GM13976 (cell line): ENCODE data around the gene TNS3.

Experiments
- DNase-seq: peaks from one replicate; pipeline ENCODE4 v3.0.0; 2012; ENCODE audit warnings: low spot score
- CTCF ChIP-seq: IDR thresholded peaks from 2 replicates; pipeline ENCODE4 v1.5.1; 2012; ENCODE audit warnings: borderline replicate concordance, mild to moderate bottlenecking; ENCODE audit not compliant: insufficient read depth; ENCODE audit errors: extremely low read depth, missing control alignments, control extremely low read depth
- in situ Hi-C: fragments of 300-500 bp; cut with MboI; formaldehyde crosslinking; loops from one replicate; pipeline ENCODE4 v1.12.0; 2022; ENCODE audit warnings: low sequenced_read_pairs, mixed read lengths, inconsistent platforms; ENCODE audit not compliant: unreplicated experiment

The TNS3 gene

GRCh38 chr7:47347346-47347745 lies 234.6 kb downstream of the TNS3 start:
- DNase-seq, result no peak
- in situ Hi-C loops, result no loop called here
- TF ChIP-seq CTCF, result no peak

GRCh38 chr7:47346377-47346914 lies 235.5 kb downstream of the TNS3 start:
- DNase-seq, result no peak
- in situ Hi-C loops, result no loop called here
- TF ChIP-seq CTCF, result no peak

GRCh38 chr7:47345857-47346298 lies 236.0 kb downstream of the TNS3 start:
- no peak for DNase-seq
- no peak for TF ChIP-seq CTCF
- in situ Hi-C loops, result no loop called here

GRCh38 chr7:47344171-47344955 lies 237.5 kb downstream of the TNS3 start:
- DNase-seq, result no peak
- TF ChIP-seq CTCF, result no peak
- in situ Hi-C loops, result no loop called here

- TF ChIP-seq CTCF, result no peak
- DNase-seq, result no peak
- in situ Hi-C loops, result no loop called here
Measured at GRCh38 chr7:47343061-47343455, 238.9 kb downstream of the TNS3 start.

GRCh38 chr7:47342296-47343060 lies 239.4 kb downstream of the TNS3 start:
- TF ChIP-seq CTCF, result no peak
- DNase-seq, result no peak
- in situ Hi-C loops, result no loop called here
